Peyer's patch (tissue), 4 donors: ENCODE data around the gene PI16.

Source experiments
- CTCF ChIP-seq, 6 experiments: fragments of 450-650 bp in 4 of 6; fragments of 200-600 bp in 2 of 6; sonication (generic) in 1 of 6; IDR thresholded peaks; one replicate each; pipeline ENCODE4 v1.5.1; 2017 to 2019; ENCODE audit warnings: antibody characterized with exemption in 6 of 6, mild to moderate bottlenecking in 3 of 6, moderate library complexity in 1 of 6
- POLR2A ChIP-seq, 2 donors: fragments of 450-650 bp; IDR thresholded peaks; one replicate each; pipeline ENCODE4 v1.5.1; 2017; ENCODE audit warnings: antibody characterized with exemption in 2 of 2, mild to moderate bottlenecking in 2 of 2, moderate library complexity in 2 of 2

- TF ChIP-seq CTCF (IDR thresholded peaks at IDR 0.05) (no peak), POLR2A (IDR thresholded peaks at IDR 0.05) (no peak)
Observed at GRCh38 chr6:36945301-36945700, 9.2 kb upstream of the PI16 start.
